OCI-LY1 (cell line): ENCODE measurements around the gene TMEM161B.

ENCODE experiments used
- H2AFZ ChIP-seq: fragments of 200-600 bp; sonication (generic), shearing (Covaris generic); 2 replicates; pipeline ENCODE4 v1.6.0; 2014; ENCODE audit warnings: antibody characterized with exemption, mild to moderate bottlenecking, low read length
- H3F3A ChIP-seq: fragments of 200-600 bp; sonication (generic), shearing (Covaris generic); 2 replicates; pipeline ENCODE4 v1.6.0; 2014; ENCODE audit warnings: mild to moderate bottlenecking, antibody characterized with exemption, low read length, moderate library complexity; ENCODE audit not compliant: insufficient read depth
- H3K27ac ChIP-seq: fragments of 200-600 bp; sonication (generic); 2 replicates; pipeline ENCODE4 v1.5.1; 2014; ENCODE audit warnings: low read length, mixed run types, mild to moderate bottlenecking, low read depth; ENCODE audit not compliant: poor library complexity, severe bottlenecking
- H3K27me3 ChIP-seq: fragments of 200-600 bp; sonication (generic); 2 replicates; pipeline ENCODE4 v1.6.0; 2014; ENCODE audit warnings: antibody characterized with exemption, mild to moderate bottlenecking, low read length, moderate library complexity; ENCODE audit not compliant: insufficient read depth
- H3K36me3 ChIP-seq: fragments of 200-600 bp; sonication (generic); 2 replicates; pipeline ENCODE4 v1.6.1; 2014; ENCODE audit warnings: mild to moderate bottlenecking, antibody characterized with exemption, low read length, moderate library complexity, mixed read lengths; ENCODE audit not compliant: insufficient read depth
- H3K4me1 ChIP-seq: fragments of 200-600 bp; sonication (generic); 2 replicates; pipeline ENCODE4 v1.5.1; 2014; ENCODE audit warnings: mild to moderate bottlenecking, low read length, moderate library complexity; ENCODE audit not compliant: insufficient read depth, severe bottlenecking
- H3K4me2 ChIP-seq: fragments of 200-600 bp; sonication (generic), shearing (Covaris generic); 2 replicates; pipeline ENCODE4 v1.6.1; 2014; ENCODE audit warnings: low read length
- H3K4me3 ChIP-seq: fragments of 200-600 bp; sonication (generic); 2 replicates; pipeline ENCODE4 v1.5.1; 2014; ENCODE audit warnings: low read length, low read depth, mild to moderate bottlenecking, mixed read lengths; ENCODE audit not compliant: poor library complexity, severe bottlenecking
- H3K79me2 ChIP-seq: fragments of 200-600 bp; shearing (Covaris generic); 2 replicates; pipeline ENCODE4 v1.6.1; 2016; ENCODE audit warnings: mixed run types, low read length, mixed read lengths; ENCODE audit not compliant: insufficient read depth
- H3K9ac ChIP-seq: fragments of 200-600 bp; sonication (generic), shearing (Covaris generic); 2 replicates; pipeline ENCODE4 v1.6.1; 2014; ENCODE audit warnings: mild to moderate bottlenecking, low read length, mixed read lengths
- H3K9me2 ChIP-seq: fragments of 200-600 bp; sonication (generic), shearing (Covaris generic); 2 replicates; pipeline ENCODE4 v1.6.1; 2014; ENCODE audit warnings: low read depth, mild to moderate bottlenecking, low read length, mixed read lengths
- H3K9me3 ChIP-seq: fragments of 200-600 bp; shearing (Covaris generic); 2 replicates; pipeline ENCODE4 v1.6.1; 2014; ENCODE audit warnings: low read length, mixed read lengths
- H4K20me1 ChIP-seq: fragments of 200-600 bp; sonication (generic), shearing (Covaris generic); 2 replicates; pipeline ENCODE4 v1.6.0; 2016; ENCODE audit warnings: mild to moderate bottlenecking, low read length; ENCODE audit not compliant: insufficient read depth
- EZH2 ChIP-seq: fragments of 200-600 bp; sonication (generic), shearing (Covaris generic); IDR thresholded peaks from 2 replicates; pipeline ENCODE4 v1.8.0; 2017; ENCODE audit warnings: borderline replicate concordance, mixed run types, mild to moderate bottlenecking, antibody characterized with exemption, low read length, moderate library complexity, mixed read lengths
- TF ChIP-seq, protein P1 (sequence below): fragments of 200-600 bp; sonication (generic), shearing (Covaris generic); IDR thresholded peaks from 2 replicates; pipeline ENCODE4 v1.5.1; 2017; ENCODE audit warnings: mild to moderate bottlenecking, antibody characterized with exemption, low read length, moderate library complexity, mixed read lengths

TMEM161B gene

GRCh38 chr5:88287302-88287701 lies 18.7 kb upstream of the TMEM161B start:
- no peaks in the 10 kb centered on the region for H3F3A ChIP-seq
- peaks cover 10% of the 10 kb centered on the region for H3K36me3 ChIP-seq
- H3K9me2 ChIP-seq: no peaks in the 10 kb centered on the region
- no peaks in the 10 kb centered on the region for H3K9me3 ChIP-seq
- no peak overlapping the region for H3K4me3 ChIP-seq
- TF ChIP-seq EZH2: no peak
- TF ChIP-seq, protein P1, sequence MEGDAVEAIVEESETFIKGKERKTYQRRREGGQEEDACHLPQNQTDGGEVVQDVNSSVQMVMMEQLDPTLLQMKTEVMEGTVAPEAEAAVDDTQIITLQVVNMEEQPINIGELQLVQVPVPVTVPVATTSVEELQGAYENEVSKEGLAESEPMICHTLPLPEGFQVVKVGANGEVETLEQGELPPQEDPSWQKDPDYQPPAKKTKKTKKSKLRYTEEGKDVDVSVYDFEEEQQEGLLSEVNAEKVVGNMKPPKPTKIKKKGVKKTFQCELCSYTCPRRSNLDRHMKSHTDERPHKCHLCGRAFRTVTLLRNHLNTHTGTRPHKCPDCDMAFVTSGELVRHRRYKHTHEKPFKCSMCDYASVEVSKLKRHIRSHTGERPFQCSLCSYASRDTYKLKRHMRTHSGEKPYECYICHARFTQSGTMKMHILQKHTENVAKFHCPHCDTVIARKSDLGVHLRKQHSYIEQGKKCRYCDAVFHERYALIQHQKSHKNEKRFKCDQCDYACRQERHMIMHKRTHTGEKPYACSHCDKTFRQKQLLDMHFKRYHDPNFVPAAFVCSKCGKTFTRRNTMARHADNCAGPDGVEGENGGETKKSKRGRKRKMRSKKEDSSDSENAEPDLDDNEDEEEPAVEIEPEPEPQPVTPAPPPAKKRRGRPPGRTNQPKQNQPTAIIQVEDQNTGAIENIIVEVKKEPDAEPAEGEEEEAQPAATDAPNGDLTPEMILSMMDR: no peak
- no peak overlapping the region for H2AFZ ChIP-seq
- H3K9ac ChIP-seq: no peak overlapping the region
- H3K79me2 ChIP-seq: no peaks in the 10 kb centered on the region
- no peaks in the 10 kb centered on the region for H3K4me1 ChIP-seq
- H3K4me2 ChIP-seq: no peak overlapping the region
- H3K27me3 ChIP-seq: no peaks in the 10 kb centered on the region
- no peaks in the 10 kb centered on the region for H4K20me1 ChIP-seq
- H3K27ac ChIP-seq: no peak overlapping the region

DNA sequence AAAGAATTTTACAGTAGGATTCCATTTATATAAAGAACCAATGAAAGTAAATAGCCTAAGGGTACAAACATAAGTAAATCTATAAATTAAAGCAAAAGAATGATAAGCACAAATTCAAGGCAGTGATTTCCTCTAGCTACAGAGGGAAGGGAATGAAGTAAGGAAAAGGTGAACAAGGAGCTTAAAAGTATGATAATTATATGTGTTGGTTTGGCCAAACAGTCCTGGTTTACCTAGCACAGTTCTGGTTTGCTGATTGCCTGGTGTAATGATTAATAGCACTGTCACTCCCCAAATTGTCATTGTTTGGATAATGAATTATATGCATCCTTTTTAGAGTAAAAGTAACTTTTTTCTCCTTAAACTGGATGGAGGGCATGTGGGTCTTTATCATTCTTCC lies 15.0 kb upstream of the TMEM161B start:
- Histone ChIP-seq H3K4me1 (no peaks in the 10 kb centered on the region), H2AFZ (no peak overlapping the region), H3K4me2 (no peak overlapping the region), H3K27ac (no peak overlapping the region), H3F3A (no peaks in the 10 kb centered on the region), H3K9ac (no peak overlapping the region), H3K4me3 (no peak overlapping the region), H3K9me3 (no peaks in the 10 kb centered on the region), H3K27me3 (no peaks in the 10 kb centered on the region), H3K36me3 (peaks cover 16% of the 10 kb centered on the region), H4K20me1 (no peaks in the 10 kb centered on the region), H3K9me2 (no peaks in the 10 kb centered on the region), H3K79me2 (no peaks in the 10 kb centered on the region)
- TF ChIP-seq EZH2: no peak
- TF ChIP-seq, protein P1: no peak

DNA sequence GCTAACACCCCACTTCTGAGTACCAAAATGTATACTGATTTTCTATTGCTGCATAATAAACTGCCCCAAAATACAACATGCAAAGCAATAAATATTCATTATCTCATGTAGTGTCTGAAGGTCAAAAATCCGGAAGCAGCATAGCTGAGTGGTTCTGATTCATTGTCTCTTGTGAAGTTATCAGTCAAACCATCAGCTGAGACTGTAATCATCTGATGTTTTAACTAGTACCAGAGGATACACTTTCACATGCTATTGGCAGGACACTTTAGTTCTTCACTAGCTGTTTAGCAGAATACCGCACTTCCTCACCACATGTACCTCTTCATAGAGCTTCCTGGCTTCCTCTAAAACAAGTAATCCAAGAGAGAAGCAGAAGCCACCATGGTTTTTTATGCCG lies 12.7 kb upstream of the TMEM161B start:
- H3F3A ChIP-seq: no peaks in the 10 kb centered on the region
- H3K4me1 ChIP-seq: no peaks in the 10 kb centered on the region
- no peaks in the 10 kb centered on the region for H3K27me3 ChIP-seq
- H3K36me3 ChIP-seq: peaks cover 30% of the 10 kb centered on the region
- no peak for TF ChIP-seq EZH2
- TF ChIP-seq, protein P1: no peak
- no peak overlapping the region for H3K4me3 ChIP-seq
- no peak overlapping the region for H3K9ac ChIP-seq
- H3K9me3 ChIP-seq: no peaks in the 10 kb centered on the region
- no peaks in the 10 kb centered on the region for H3K9me2 ChIP-seq
- H3K27ac ChIP-seq: no peak overlapping the region
- no peak overlapping the region for H2AFZ ChIP-seq
- H3K4me2 ChIP-seq: no peak overlapping the region
- no peaks in the 10 kb centered on the region for H3K79me2 ChIP-seq
- H4K20me1 ChIP-seq: no peaks in the 10 kb centered on the region
